Neural progenitor cell (in vitro differentiated cells): ENCODE results near the gene ACAA1. TPM values are rescaled to one million over a fixed set of nuclear protein-coding genes. Genes with fewer than 3 reads are reported as not detected.
"Not testable (repeated sequence)": the region's sequence is repeated elsewhere in the genome, so short reads cannot be mapped to it uniquely, and the experiment has no call there.

Source experiments
- DNase-seq: peaks from one replicate; pipeline ENCODE4 v3.0.0-alpha.2; 2016; ENCODE audit warnings: low spot score
- H2AFZ ChIP-seq: fragments of 200-600 bp; sonication (generic); replicated peaks from 2 replicates; pipeline ENCODE4 v1.6.1; 2016; ENCODE audit warnings: antibody characterized with exemption
- H3F3A ChIP-seq: fragments of 200-600 bp; sonication (generic); 2 replicates; pipeline ENCODE4 v1.6.1; 2016; ENCODE audit warnings: antibody characterized with exemption, low read depth
- H3K27ac ChIP-seq: fragments of 200-600 bp; sonication (generic); 2 replicates; pipeline ENCODE4 v1.5.1; 2016; ENCODE audit warnings: mild to moderate bottlenecking
- H3K27me3 ChIP-seq: fragments of 200-600 bp; sonication (generic); 2 replicates; pipeline ENCODE4 v1.6.1; 2016; ENCODE audit warnings: mild to moderate bottlenecking, moderate library complexity
- H3K36me3 ChIP-seq: fragments of 200-600 bp; sonication (generic); 2 replicates; pipeline ENCODE4 v1.5.1; 2016
- H3K4me1 ChIP-seq: fragments of 200-600 bp; sonication (generic); 2 replicates; pipeline ENCODE4 v1.6.1; 2016; ENCODE audit warnings: mixed run types
- H3K4me2 ChIP-seq: fragments of 200-600 bp; sonication (generic); 2 replicates; pipeline ENCODE4 v1.6.1; 2016
- H3K4me3 ChIP-seq: fragments of 200-600 bp; sonication (generic); 2 replicates; pipeline ENCODE4 v1.5.1; 2016
- H3K79me2 ChIP-seq: fragments of 200-600 bp; sonication (generic); 2 replicates; pipeline ENCODE4 v1.6.1; 2016; ENCODE audit warnings: low read depth
- H3K9ac ChIP-seq: fragments of 200-600 bp; sonication (generic); 2 replicates; pipeline ENCODE4 v1.6.1; 2016
- H3K9me3 ChIP-seq: fragments of 200-600 bp; sonication (generic); 2 replicates; pipeline ENCODE4 v1.5.1; 2016; ENCODE audit warnings: low read depth
- H4K20me1 ChIP-seq: fragments of 200-600 bp; sonication (generic); 2 replicates; pipeline ENCODE4 v1.6.1; 2016; ENCODE audit warnings: low read depth
- H3K27ac Mint-ChIP-seq: 3 replicates; pipeline ENCODE4 v1.8.0; 2021; ENCODE audit warnings: mixed read lengths
- H3K27me3 Mint-ChIP-seq: 2 replicates; pipeline ENCODE4 v1.8.0; 2022; ENCODE audit warnings: low read depth, mild to moderate bottlenecking, inconsistent platforms, moderate library complexity, mixed read lengths; ENCODE audit not compliant: insufficient read depth
- H3K36me3 Mint-ChIP-seq: 3 replicates; pipeline ENCODE4 v1.8.0; 2021; ENCODE audit warnings: mixed read lengths
- H3K4me1 Mint-ChIP-seq: 3 replicates; pipeline ENCODE4 v1.8.0; 2021; ENCODE audit warnings: mixed read lengths
- H3K4me3 Mint-ChIP-seq: 3 replicates; pipeline ENCODE4 v1.8.0; 2021; ENCODE audit warnings: mild to moderate bottlenecking, moderate library complexity, mixed read lengths
- H3K9me3 Mint-ChIP-seq: 3 replicates; pipeline ENCODE4 v1.8.0; 2020; ENCODE audit warnings: mixed read lengths
- CTCF ChIP-seq: fragments of 200-600 bp; sonication (generic); IDR thresholded peaks from 2 replicates; pipeline ENCODE4 v1.5.1; 2017; ENCODE audit warnings: antibody characterized with exemption, mild to moderate bottlenecking
- EZH2 ChIP-seq: fragments of 200-600 bp; sonication (generic); IDR thresholded peaks from 2 replicates; pipeline ENCODE4 v1.6.1; 2017; ENCODE audit warnings: antibody characterized with exemption, mild to moderate bottlenecking, moderate library complexity
- EZH2phosphoT487 ChIP-seq: fragments of 200-600 bp; sonication (generic); IDR thresholded peaks from 2 replicates; pipeline ENCODE4 v1.6.1; 2017; ENCODE audit warnings: antibody characterized with exemption
- total RNA-seq: library from RNA; depleted of rRNA; stranded (reverse); fragments of >200 nt; gene quantifications from 2 replicates; pipeline ENCODE4 v1.2.3, GENCODE V29; 2015; ENCODE audit warnings: low replicate concordance

The ACAA1 gene
- total RNA-seq, 1 donor from 2014 or later: 3.3 TPM

- peak overlapping the region; percentile 79 for H3K4me2 ChIP-seq
- no peaks in the 10 kb centered on the region for H3K27me3 ChIP-seq
- no peak for TF ChIP-seq EZH2phosphoT487
- TF ChIP-seq CTCF: no peak
- TF ChIP-seq EZH2: no peak
- peak overlapping the region; percentile 96 for H2AFZ ChIP-seq
- H3K4me3 Mint-ChIP-seq: peak overlapping the region; percentile 99
- peaks cover 40% of the 10 kb centered on the region for H3K79me2 ChIP-seq
- H3K27ac ChIP-seq: no peak overlapping the region
- peaks cover 3% of the 10 kb centered on the region for H3K4me1 ChIP-seq
- no peaks in the 10 kb centered on the region for H3K9me3 Mint-ChIP-seq
- H3K36me3 Mint-ChIP-seq: peaks cover 15% of the 10 kb centered on the region
- H3K9me3 ChIP-seq: no peaks in the 10 kb centered on the region
- H3K36me3 ChIP-seq: no peaks in the 10 kb centered on the region
- peak overlapping the region; percentile 96 for H3K4me3 ChIP-seq
- H3K4me1 Mint-ChIP-seq: peaks cover 22% of the 10 kb centered on the region
- peaks cover 32% of the 10 kb centered on the region for H4K20me1 ChIP-seq
- peak overlapping the region; percentile 99 for H3K27ac Mint-ChIP-seq
- peaks cover 14% of the 10 kb centered on the region for H3K27me3 Mint-ChIP-seq
- H3K9ac ChIP-seq: no peak overlapping the region
- DNase-seq: no peak
- peaks cover 47% of the 10 kb centered on the region for H3F3A ChIP-seq
These were observed 27.7 kb upstream of the ACAA1 start for GRCh38 chr3:38164643-38164951.

GRCh38 chr3:38163841-38164642 lies 27.1 kb upstream of the ACAA1 start:
- Mint-ChIP-seq H3K4me1 (peaks cover 22% of the 10 kb centered on the region), H3K27me3 (peaks cover 14% of the 10 kb centered on the region), H3K9me3 (no peaks in the 10 kb centered on the region), H3K4me3 (peak overlapping the region; percentile 99), H3K36me3 (peaks cover 15% of the 10 kb centered on the region), H3K27ac (peak overlapping the region; percentile 99)
- Histone ChIP-seq H3K79me2 (peaks cover 34% of the 10 kb centered on the region), H4K20me1 (peaks cover 26% of the 10 kb centered on the region), H2AFZ (peak overlapping the region; percentile 96), H3K27me3 (no peaks in the 10 kb centered on the region), H3K4me3 (peak overlapping the region; percentile 96), H3K9me3 (no peaks in the 10 kb centered on the region), H3K9ac (no peak overlapping the region), H3K27ac (no peak overlapping the region), H3K4me1 (peaks cover 3% of the 10 kb centered on the region), H3F3A (peaks cover 51% of the 10 kb centered on the region), H3K36me3 (no peaks in the 10 kb centered on the region), H3K4me2 (peak overlapping the region; percentile 79)
- no peak for DNase-seq
- TF ChIP-seq EZH2 (no peak), CTCF (no peak), EZH2phosphoT487 (no peak)

- no peak overlapping the region for H3K27ac ChIP-seq
- peak overlapping the region; percentile 99 for H3K4me3 Mint-ChIP-seq
- no peak overlapping the region for H3K27ac Mint-ChIP-seq
- H3K4me3 ChIP-seq: no peak overlapping the region
- peaks cover 19% of the 10 kb centered on the region for H4K20me1 ChIP-seq
- peak; percentile 32 for DNase-seq
- H3K36me3 ChIP-seq: no peaks in the 10 kb centered on the region
- no peak overlapping the region for H3K4me2 ChIP-seq
- peaks cover 27% of the 10 kb centered on the region for H3K79me2 ChIP-seq
- TF ChIP-seq EZH2phosphoT487 (no peak), CTCF (peak; percentile 9), EZH2 (no peak)
- H3K27me3 ChIP-seq: no peaks in the 10 kb centered on the region
- peaks cover 15% of the 10 kb centered on the region for H3K36me3 Mint-ChIP-seq
- peaks cover 11% of the 10 kb centered on the region for H3K4me1 ChIP-seq
- H3K4me1 Mint-ChIP-seq: peaks cover 22% of the 10 kb centered on the region
- H3K9me3 ChIP-seq: no peaks in the 10 kb centered on the region
- H2AFZ ChIP-seq: no peak overlapping the region
- H3K27me3 Mint-ChIP-seq: peaks cover 14% of the 10 kb centered on the region
- no peak overlapping the region for H3K9ac ChIP-seq
- H3F3A ChIP-seq: peaks cover 57% of the 10 kb centered on the region
- H3K9me3 Mint-ChIP-seq: no peaks in the 10 kb centered on the region
These were observed 26.4 kb upstream of the ACAA1 start for GRCh38 chr3:38163117-38163840.

- H3K36me3 ChIP-seq, H3K9ac ChIP-seq, DNase-seq, H3K27me3 ChIP-seq, H3K79me2 ChIP-seq, H3K4me1 Mint-ChIP-seq, H3K27ac ChIP-seq, H3K4me1 ChIP-seq, H3K9me3 Mint-ChIP-seq, H3K27ac Mint-ChIP-seq, H3K4me3 ChIP-seq, H3K4me3 Mint-ChIP-seq, H4K20me1 ChIP-seq, H3K36me3 Mint-ChIP-seq, H3K9me3 ChIP-seq, H3K4me2 ChIP-seq, H2AFZ ChIP-seq: not testable (repeated sequence)
- H3F3A ChIP-seq: peaks cover 51% of the 10 kb centered on the region
- peaks cover 11% of the 10 kb centered on the region for H3K27me3 Mint-ChIP-seq
These were observed 23.8 kb upstream of the ACAA1 start for GRCh38 chr3:38160704-38161103.
